Neural cell (in vitro differentiated cells): ENCODE results near the gene ANKRD66.

ENCODE experiments used
- EP300 ChIP-seq: fragments of 450-650 bp; conservative IDR thresholded peaks from 2 replicates; pipeline ENCODE4 v1.6.1; 2014; ENCODE audit warnings: antibody characterized with exemption, mild to moderate bottlenecking, moderate library complexity; ENCODE audit not compliant: poor library complexity, severe bottlenecking
- EZH2 ChIP-seq: fragments of 200-600, 300-800 bp; shearing (Covaris generic), sonication (generic); IDR thresholded peaks from 2 replicates; pipeline ENCODE4 v1.6.1; 2014; ENCODE audit warnings: antibody characterized with exemption, low read length, borderline replicate concordance, mild to moderate bottlenecking; ENCODE audit not compliant: insufficient read depth, poor library complexity, severe bottlenecking
- MXI1 ChIP-seq: fragments of 450-650 bp; conservative IDR thresholded peaks from 2 replicates; pipeline ENCODE4 v1.6.1; 2014; ENCODE audit warnings: antibody characterized with exemption, mild to moderate bottlenecking; ENCODE audit not compliant: poor library complexity, severe bottlenecking
- POLR2AphosphoS5 ChIP-seq: IDR thresholded peaks from 2 replicates; pipeline ENCODE4 v1.6.1; 2012
- RAD21 ChIP-seq: fragments of 450-650 bp; conservative IDR thresholded peaks from 2 replicates; pipeline ENCODE4 v1.6.1; 2014; ENCODE audit warnings: antibody characterized with exemption, mild to moderate bottlenecking, moderate library complexity
- SMC3 ChIP-seq: fragments of 450-650 bp; conservative IDR thresholded peaks from 2 replicates; pipeline ENCODE4 v1.6.1; 2014; ENCODE audit warnings: antibody characterized with exemption, mild to moderate bottlenecking, moderate library complexity; ENCODE audit not compliant: poor library complexity
- TF ChIP-seq, protein P1 (sequence below): fragments of 450-650 bp; IDR thresholded peaks from 2 replicates; pipeline ENCODE4 v1.5.1; 2014; ENCODE audit warnings: antibody characterized with exemption, mild to moderate bottlenecking, moderate library complexity; ENCODE audit not compliant: poor library complexity, severe bottlenecking

- TF ChIP-seq, protein P1, sequence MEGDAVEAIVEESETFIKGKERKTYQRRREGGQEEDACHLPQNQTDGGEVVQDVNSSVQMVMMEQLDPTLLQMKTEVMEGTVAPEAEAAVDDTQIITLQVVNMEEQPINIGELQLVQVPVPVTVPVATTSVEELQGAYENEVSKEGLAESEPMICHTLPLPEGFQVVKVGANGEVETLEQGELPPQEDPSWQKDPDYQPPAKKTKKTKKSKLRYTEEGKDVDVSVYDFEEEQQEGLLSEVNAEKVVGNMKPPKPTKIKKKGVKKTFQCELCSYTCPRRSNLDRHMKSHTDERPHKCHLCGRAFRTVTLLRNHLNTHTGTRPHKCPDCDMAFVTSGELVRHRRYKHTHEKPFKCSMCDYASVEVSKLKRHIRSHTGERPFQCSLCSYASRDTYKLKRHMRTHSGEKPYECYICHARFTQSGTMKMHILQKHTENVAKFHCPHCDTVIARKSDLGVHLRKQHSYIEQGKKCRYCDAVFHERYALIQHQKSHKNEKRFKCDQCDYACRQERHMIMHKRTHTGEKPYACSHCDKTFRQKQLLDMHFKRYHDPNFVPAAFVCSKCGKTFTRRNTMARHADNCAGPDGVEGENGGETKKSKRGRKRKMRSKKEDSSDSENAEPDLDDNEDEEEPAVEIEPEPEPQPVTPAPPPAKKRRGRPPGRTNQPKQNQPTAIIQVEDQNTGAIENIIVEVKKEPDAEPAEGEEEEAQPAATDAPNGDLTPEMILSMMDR, result no peak
- no peak for TF ChIP-seq EP300
- TF ChIP-seq SMC3, result no peak
- TF ChIP-seq MXI1, result no peak
- TF ChIP-seq POLR2AphosphoS5, result no peak
- TF ChIP-seq EZH2, result no peak
- TF ChIP-seq RAD21, result no peak
Measured at GRCh38 chr6:46773201-46773855, 26.6 kb downstream of the ANKRD66 start.
